ENCODE measurements around the gene SNTA1.
"Not testable (repeated sequence)": the region's sequence is repeated elsewhere in the genome, so short reads cannot be mapped to it uniquely, and the experiment has no call there.

SNTA1 gene

GRCh38 chr20:33474097-33474873, 30.7 kb upstream of the SNTA1 start:
- Mint-ChIP-seq H3K27ac (no peak overlapping the region), H3K27me3 (no peaks in the 10 kb centered on the region), H3K4me3 (no peak overlapping the region), H3K4me1 (peaks cover 12% of the 10 kb centered on the region), H3K9me3 (no peaks in the 10 kb centered on the region), H3K36me3 (no peaks in the 10 kb centered on the region)
- ATAC-seq = no peak

DNA sequence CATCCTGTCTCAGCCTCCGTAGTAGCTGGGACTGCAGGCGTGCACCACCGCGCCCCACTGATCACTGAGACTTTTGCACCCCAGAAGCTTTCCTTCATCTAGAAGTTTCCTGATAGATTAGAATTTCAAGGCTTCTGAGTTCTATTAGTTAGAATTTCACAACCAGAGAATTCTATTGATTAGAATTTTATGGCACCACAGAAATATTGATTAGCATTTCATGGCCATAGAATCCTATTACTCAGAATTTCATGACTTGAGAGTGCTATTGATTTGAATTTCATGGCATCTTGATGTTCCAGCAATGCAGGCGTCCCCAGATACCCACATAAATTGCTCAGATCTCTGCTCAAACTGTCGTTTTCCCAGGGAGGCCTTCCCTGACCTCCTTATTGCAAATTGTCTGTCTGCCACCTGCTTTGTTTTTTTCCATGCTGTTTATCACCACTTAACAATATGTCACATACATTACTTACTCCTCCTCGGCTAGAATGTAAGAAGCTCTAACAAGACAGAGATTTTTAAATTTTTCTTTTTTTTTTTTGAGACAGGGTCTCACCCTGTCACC, 29.4 kb upstream of the SNTA1 start:
- peaks cover 12% of the 10 kb centered on the region for H3K4me1 Mint-ChIP-seq
- H3K9me3 Mint-ChIP-seq = no peaks in the 10 kb centered on the region
- H3K36me3 Mint-ChIP-seq = no peaks in the 10 kb centered on the region

GRCh38 chr20:33470866-33471265, 27.3 kb upstream of the SNTA1 start:
- no peak for ATAC-seq
- Mint-ChIP-seq H3K9me3 (no peaks in the 10 kb centered on the region), H3K4me1 (peaks cover 14% of the 10 kb centered on the region), H3K36me3 (no peaks in the 10 kb centered on the region), H3K4me3 (no peak overlapping the region), H3K27ac (no peak overlapping the region), H3K27me3 (no peaks in the 10 kb centered on the region)

More for the DNA sequence above, 29.4 kb upstream of the SNTA1 start:
- Mint-ChIP-seq H3K27ac (no peak overlapping the region), H3K27me3 (no peaks in the 10 kb centered on the region), H3K4me3 (no peak overlapping the region)
- ATAC-seq = no peak

DNA sequence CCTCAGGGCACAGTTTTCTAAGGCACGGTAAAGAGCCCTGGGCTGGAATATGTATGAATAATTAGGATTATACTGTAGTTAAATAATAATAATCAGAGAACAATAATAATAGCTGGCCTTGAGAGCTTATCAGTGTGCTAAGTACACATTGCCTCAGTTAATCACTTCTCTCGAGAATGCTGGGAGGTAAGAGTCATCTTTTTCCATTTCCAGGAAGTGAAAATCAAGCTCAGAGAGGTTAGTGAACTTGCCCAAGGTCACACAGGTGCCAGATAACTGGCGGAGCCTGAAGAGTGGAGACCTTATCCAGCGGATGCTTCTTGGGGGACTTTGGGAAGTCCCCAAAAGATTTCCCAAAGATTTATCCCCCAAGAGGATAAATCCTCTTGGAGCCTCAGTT, 26.9 kb upstream of the SNTA1 start:
- Mint-ChIP-seq H3K27ac (no peak overlapping the region), H3K4me1 (peaks cover 14% of the 10 kb centered on the region), H3K27me3 (no peaks in the 10 kb centered on the region), H3K36me3 (no peaks in the 10 kb centered on the region), H3K9me3 (no peaks in the 10 kb centered on the region), H3K4me3 (no peak overlapping the region)
- ATAC-seq = no peak

- Mint-ChIP-seq H3K36me3 (no peaks in the 10 kb centered on the region), H3K4me3 (no peak overlapping the region), H3K27ac (peak overlapping the region; percentile 49), H3K9me3 (no peaks in the 10 kb centered on the region), H3K27me3 (no peaks in the 10 kb centered on the region), H3K4me1 (peaks cover 25% of the 10 kb centered on the region)
- ATAC-seq = no peak
These were observed 22.7 kb upstream of the SNTA1 start for GRCh38 chr20:33466303-33466646.

GRCh38 chr20:33465481-33466302, 22.1 kb upstream of the SNTA1 start:
- H3K4me3 Mint-ChIP-seq = no peak overlapping the region
- no peaks in the 10 kb centered on the region for H3K36me3 Mint-ChIP-seq
- no peaks in the 10 kb centered on the region for H3K27me3 Mint-ChIP-seq
- no peaks in the 10 kb centered on the region for H3K9me3 Mint-ChIP-seq
- no peak for ATAC-seq
- peak overlapping the region; percentile 49 for H3K27ac Mint-ChIP-seq
- peaks cover 25% of the 10 kb centered on the region for H3K4me1 Mint-ChIP-seq

DNA sequence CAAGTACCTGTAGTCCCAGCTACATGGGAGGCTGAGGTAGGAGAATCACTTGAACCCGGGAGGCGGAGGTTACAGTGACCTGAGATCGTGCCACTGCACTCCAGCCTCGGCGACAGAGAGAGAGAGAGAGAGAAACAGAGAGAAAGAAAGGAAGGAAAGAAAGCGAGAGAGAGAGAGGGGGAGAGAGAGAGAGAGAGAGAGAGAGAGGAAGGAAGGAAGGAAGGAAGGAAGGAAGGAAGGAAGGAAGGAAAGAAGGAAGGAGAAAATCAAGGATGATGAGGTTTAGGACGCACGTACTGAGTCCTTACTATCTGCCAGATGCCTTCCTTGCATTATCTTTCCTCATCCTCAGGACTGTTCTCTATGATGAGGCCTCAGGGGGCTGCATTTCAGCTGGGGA, 21.2 kb upstream of the SNTA1 start:
- ATAC-seq, H3K27me3 Mint-ChIP-seq, H3K36me3 Mint-ChIP-seq, H3K4me3 Mint-ChIP-seq, H3K9me3 Mint-ChIP-seq: not testable (repeated sequence)
- Mint-ChIP-seq H3K27ac (peak overlapping the region; percentile 62), H3K4me1 (peaks cover 25% of the 10 kb centered on the region)

- H3K27me3 Mint-ChIP-seq = no peaks in the 10 kb centered on the region
- no peaks in the 10 kb centered on the region for H3K36me3 Mint-ChIP-seq
- peak overlapping the region; percentile 29 for H3K27ac Mint-ChIP-seq
- peaks cover 25% of the 10 kb centered on the region for H3K4me1 Mint-ChIP-seq
- no peaks in the 10 kb centered on the region for H3K9me3 Mint-ChIP-seq
- H3K4me3 Mint-ChIP-seq = no peak overlapping the region
- ATAC-seq = no peak
These were observed 20.0 kb upstream of the SNTA1 start for GRCh38 chr20:33463332-33464101.

- no peak overlapping the region for H3K4me3 Mint-ChIP-seq
- no peak for ATAC-seq
- H3K27me3 Mint-ChIP-seq = no peaks in the 10 kb centered on the region
- H3K27ac Mint-ChIP-seq = peak overlapping the region; percentile 41
- H3K4me1 Mint-ChIP-seq = peaks cover 15% of the 10 kb centered on the region
- H3K9me3 Mint-ChIP-seq = no peaks in the 10 kb centered on the region
- H3K36me3 Mint-ChIP-seq = no peaks in the 10 kb centered on the region
These were observed 17.1 kb upstream of the SNTA1 start for GRCh38 chr20:33460711-33461110.

DNA sequence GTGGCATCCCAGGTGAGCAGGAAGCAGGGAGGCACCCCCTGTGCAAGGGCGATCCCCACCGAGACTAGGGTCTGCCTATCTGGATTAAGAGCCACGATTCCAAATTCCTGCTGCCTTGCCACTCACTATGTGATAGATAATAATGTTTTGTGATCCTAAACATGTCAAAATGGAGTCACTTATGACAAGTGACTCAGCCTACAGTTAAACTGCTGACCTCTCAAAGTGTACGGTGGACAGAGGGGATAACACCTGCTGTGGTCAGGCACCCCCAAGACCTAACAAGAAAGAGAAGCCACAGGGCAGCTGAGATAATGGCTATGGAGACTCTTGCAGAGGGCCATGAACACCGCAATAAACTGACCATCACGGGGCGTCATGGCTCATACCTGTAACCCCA, 16.0 kb upstream of the SNTA1 start:
- H3K4me1 Mint-ChIP-seq = peaks cover 4% of the 10 kb centered on the region
- ATAC-seq = no peak
- no peaks in the 10 kb centered on the region for H3K36me3 Mint-ChIP-seq
- H3K27me3 Mint-ChIP-seq = no peaks in the 10 kb centered on the region
- H3K4me3 Mint-ChIP-seq = no peak overlapping the region
- H3K9me3 Mint-ChIP-seq = no peaks in the 10 kb centered on the region
- H3K27ac Mint-ChIP-seq = peak overlapping the region; percentile 55

- H3K9me3 Mint-ChIP-seq, H3K36me3 Mint-ChIP-seq, H3K27me3 Mint-ChIP-seq, H3K4me1 Mint-ChIP-seq, H3K4me3 Mint-ChIP-seq, H3K27ac Mint-ChIP-seq: not testable (repeated sequence)
- peak; percentile 87 for ATAC-seq
These were observed 13.5 kb upstream of the SNTA1 start for GRCh38 chr20:33456916-33457642.

DNA sequence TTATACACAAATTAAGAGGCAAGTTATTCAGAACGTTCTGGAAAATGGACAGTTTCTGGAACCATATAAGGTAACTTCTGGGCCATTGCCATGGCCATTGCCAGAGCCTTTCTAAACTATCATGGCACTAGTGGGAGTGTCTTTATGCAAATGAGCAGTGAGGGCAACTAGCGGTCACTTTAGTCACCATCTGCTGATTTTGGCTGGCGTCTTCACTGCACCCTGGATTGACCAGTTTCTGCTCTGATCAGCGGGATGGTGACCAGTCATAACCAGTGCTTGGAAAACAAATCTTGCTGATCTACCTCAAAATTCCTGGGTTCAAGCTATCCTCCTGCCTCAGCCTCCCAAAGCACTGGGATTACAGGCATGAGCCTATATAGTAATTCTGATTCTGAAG, 7.3 kb upstream of the SNTA1 start:
- H3K36me3 Mint-ChIP-seq = no peaks in the 10 kb centered on the region
- ATAC-seq = no peak
- H3K4me3 Mint-ChIP-seq = no peak overlapping the region
- H3K27me3 Mint-ChIP-seq = no peaks in the 10 kb centered on the region
- peaks cover 3% of the 10 kb centered on the region for H3K9me3 Mint-ChIP-seq
- no peak overlapping the region for H3K27ac Mint-ChIP-seq
- peaks cover 4% of the 10 kb centered on the region for H3K4me1 Mint-ChIP-seq

DNA sequence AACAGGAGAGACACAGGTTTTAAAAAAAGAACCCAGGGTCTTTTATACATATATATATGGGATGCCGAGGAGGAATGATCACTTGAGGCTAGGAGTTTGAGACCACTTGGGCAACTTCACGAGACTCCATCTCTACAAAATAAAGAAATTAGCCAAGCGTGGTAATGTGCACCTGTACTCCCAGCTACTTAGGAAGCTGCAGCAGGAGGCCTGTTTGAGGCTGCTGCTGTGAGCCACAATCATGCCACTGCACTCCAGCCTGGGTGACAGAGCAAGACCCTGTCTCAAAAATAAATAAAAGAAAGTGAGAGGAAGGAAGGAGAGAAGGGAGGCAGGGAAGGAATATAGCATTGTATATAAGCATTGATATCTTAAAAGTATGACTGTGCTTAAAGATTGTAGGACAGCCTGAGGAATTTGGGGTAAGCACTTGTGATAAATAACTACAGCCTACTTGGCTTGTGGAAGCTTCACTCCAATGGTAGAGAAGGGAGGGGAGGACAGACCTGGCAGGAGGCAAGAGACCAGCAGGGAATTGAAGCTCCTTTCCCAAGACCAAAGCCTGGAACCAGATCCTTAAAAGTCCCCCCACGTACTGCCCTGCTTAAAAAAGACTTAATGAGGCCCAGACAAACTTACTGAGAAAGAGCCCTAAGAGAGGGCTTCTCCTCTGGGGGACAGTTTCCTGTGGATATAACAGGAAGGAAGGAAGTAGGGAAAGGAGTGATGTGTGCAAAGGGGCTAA, 2.5 kb upstream of the SNTA1 start:
- Mint-ChIP-seq H3K4me1 (peaks cover 39% of the 10 kb centered on the region), H3K27me3 (no peaks in the 10 kb centered on the region), H3K9me3 (peaks cover 3% of the 10 kb centered on the region), H3K36me3 (no peaks in the 10 kb centered on the region), H3K4me3 (no peak overlapping the region), H3K27ac (no peak overlapping the region)
- ATAC-seq = no peak
